HepG2 (cell line): Measurements from ENCODE around the gene ACTR10. TPM values are rescaled to one million over a fixed set of nuclear protein-coding genes. Genes with fewer than 3 reads are reported as not detected.

Experiments
- ATAC-seq: fragments of 200-7000 bp; cut with Tn5 transposase; 3 replicates; pipeline ENCODE4 v1.9.1; 2020; ENCODE audit warnings: mild to moderate bottlenecking, moderate library complexity
- BruUV-seq: library from RNA; stranded (reverse); fragments of 400-500 nt; replicated peaks from 2 replicates; lab custom pipeline; 2021; lab: Mats Ljungman, UMichigan
- CTCF ChIA-PET: fragments of 300-600 bp; formaldehyde crosslinking; extraction: SDS; loops from one replicate; lab custom pipeline; 2021; ENCODE audit warnings: low total read pairs, inconsistent platforms, low intra/inter-chr PET ratio; lab: Yijun Ruan, JAX
- POLR2A ChIA-PET: fragments of 350-600 bp; sonication (Branson Sonifier 250); formaldehyde crosslinking; loops from one replicate; lab custom pipeline; 2020; ENCODE audit warnings: antibody characterized with exemption, inconsistent platforms; lab: Yijun Ruan, JAX
- DNase-seq: peaks from one replicate; pipeline ENCODE4 v3.0.0-alpha.2; 2015; ENCODE audit warnings: low spot score
- FAIRE-seq: peaks from 3 replicates; lab custom pipeline; 2011; peaks lifted over from hg19 to GRCh38; lab: Jason Lieb, UNC
- H2AFZ ChIP-seq: one replicate; pipeline ENCODE4 v1.6.1; 2011; ENCODE audit warnings: low read length, inconsistent platforms
- H3K27ac ChIP-seq: fragments of 300-600 bp; 3 replicates; pipeline ENCODE4 v1.8.0; 2011; ENCODE audit warnings: mixed run types, mild to moderate bottlenecking, mixed read lengths, low read length, inconsistent platforms; ENCODE audit not compliant: insufficient read depth; ENCODE audit errors: extremely low read length
- H3K27me3 ChIP-seq, 2 experiments: fragments of 200-600 bp in 1 of 2; 2 replicates in 1 of 2; 3 replicates in 1 of 2; pipeline versions ENCODE4 v1.6.0 to v1.8.0; 2011; ENCODE audit warnings: low read length in 2 of 2, mild to moderate bottlenecking in 2 of 2, moderate library complexity in 2 of 2, inconsistent platforms in 1 of 2; ENCODE audit not compliant: insufficient read depth in 2 of 2, control insufficient read depth in 1 of 2
- H3K36me3 ChIP-seq, 2 experiments: fragments of 200-600 bp in 1 of 2; replicated peaks in 1 of 2; 2 replicates in 1 of 2; 3 replicates in 1 of 2; pipeline versions ENCODE4 v1.5.1 to v1.8.0; 2011; ENCODE audit warnings: low read length in 2 of 2, inconsistent platforms in 1 of 2; ENCODE audit not compliant: insufficient read depth in 2 of 2, control insufficient read depth in 1 of 2
- H3K4me1 ChIP-seq: 2 replicates; pipeline ENCODE4 v1.5.1; 2012; ENCODE audit warnings: low read length, inconsistent platforms; ENCODE audit not compliant: insufficient read depth
- H3K4me2 ChIP-seq: 2 replicates; pipeline ENCODE4 v1.6.0; 2011; ENCODE audit warnings: low read depth, low read length, inconsistent platforms
- H3K4me3 ChIP-seq, 3 experiments: fragments of 200-600 bp in 1 of 3; sonication (generic), shearing (Covaris generic) in 1 of 3; replicated peaks in 1 of 3; 2 replicates each; pipeline ENCODE4 v1.5.1; 2011 to 2016; ENCODE audit warnings: low read length in 3 of 3, inconsistent platforms in 2 of 3, low read depth in 2 of 3, mild to moderate bottlenecking in 2 of 3, control low read depth in 1 of 3, mixed read lengths in 1 of 3; ENCODE audit not compliant: insufficient read depth in 1 of 3
- H3K79me2 ChIP-seq: one replicate; pipeline ENCODE4 v1.6.1; 2011; ENCODE audit warnings: low read length, inconsistent platforms; ENCODE audit not compliant: insufficient read depth
- H3K9ac ChIP-seq: 2 replicates; pipeline ENCODE4 v1.6.0; 2011; ENCODE audit warnings: mild to moderate bottlenecking, low read depth, low read length, inconsistent platforms; ENCODE audit not compliant: insufficient read depth
- H3K9me3 ChIP-seq: 2 replicates; pipeline ENCODE4 v1.5.1; 2012; ENCODE audit warnings: mild to moderate bottlenecking, low read length
- H4K20me1 ChIP-seq: 2 replicates; pipeline ENCODE4 v1.6.0; 2011; ENCODE audit warnings: inconsistent platforms, mild to moderate bottlenecking, low read length, moderate library complexity; ENCODE audit not compliant: insufficient read depth
- CREM ChIP-seq, 2 experiments: sonication (generic) in 1 of 2; formaldehyde crosslinking in 1 of 2; IDR thresholded peaks; 2 replicates each; pipeline versions ENCODE4 v1.4.0 to v1.6.1; 2016 to 2020; ENCODE audit warnings: antibody characterized with exemption in 1 of 2, mild to moderate bottlenecking in 1 of 2, missing genetic modification reagents in 1 of 2
- HNRNPLL ChIP-seq: fragments of 200-400 bp; formaldehyde crosslinking; IDR thresholded peaks from 2 replicates; pipeline ENCODE4 v1.6.1; 2017; ENCODE audit warnings: mild to moderate bottlenecking, low read depth, low read length; ENCODE audit not compliant: poor library complexity, severe bottlenecking
- NCOA2 ChIP-seq: sonication (generic); formaldehyde crosslinking; IDR thresholded peaks from 2 replicates; pipeline ENCODE4 v1.8.0; 2022; ENCODE audit warnings: inconsistent platforms
- NR3C1 ChIP-seq: sonication (generic); formaldehyde crosslinking; IDR thresholded peaks from 2 replicates; pipeline ENCODE4 v1.4.0; 2020; ENCODE audit warnings: missing genetic modification reagents
- RFXANK ChIP-seq: IDR thresholded peaks from 2 replicates; pipeline ENCODE4 v1.6.1; 2016
- RORA ChIP-seq: sonication (generic); formaldehyde crosslinking; IDR thresholded peaks from 2 replicates; pipeline ENCODE4 v1.5.0; 2020; ENCODE audit warnings: mild to moderate bottlenecking, missing genetic modification reagents, moderate library complexity
- SALL2 ChIP-seq: sonication (generic); formaldehyde crosslinking; IDR thresholded peaks from 2 replicates; pipeline ENCODE4 v1.8.1; 2023; ENCODE audit warnings: mild to moderate bottlenecking, missing genetic modification reagents, inconsistent platforms
- U2AF1 ChIP-seq: fragments of 200-400 bp; formaldehyde crosslinking; optimal IDR thresholded peaks from 2 replicates; pipeline ENCODE3; 2017; ENCODE audit warnings: mild to moderate bottlenecking, low read depth, low read length
- ZNF280D ChIP-seq: sonication (generic); formaldehyde crosslinking; IDR thresholded peaks from 2 replicates; pipeline ENCODE4 v1.5.1; 2020; ENCODE audit warnings: mild to moderate bottlenecking, missing genetic modification reagents
- WGBS: methylation state at CpG from one replicate; pipeline ENCODE4 v1.1.6; 2017; ENCODE audit warnings: low lambda C conversion rate; 5-methylcytosine and 5-hydroxymethylcytosine counted together
- in situ Hi-C: cut with HindIII; loops from 2 replicates; pipeline ENCODE4 v1.10.0; 2017; ENCODE audit warnings: low pct_unique_long_range_greater_than_20kb; ENCODE audit not compliant: extremely low pct_ligation_motif_present
- intact Hi-C: fragments of 100-400 bp; cut with micrococcal nuclease; formaldehyde crosslinking; loops from one replicate; pipeline ENCODE4 v1.10.0; 2022; ENCODE audit not compliant: unreplicated experiment
- polyA plus RNA-seq, 8 experiments: library from polyadenylated mRNA; depleted of rRNA in 3 of 8; stranded (reverse) in 7 of 8; unstranded in 1 of 8; fragments of >200 nt; fragmentation: Illumina TruSeq in 4 of 8; extraction: Trizol in 4 of 8; gene quantifications; 2 replicates each; pipeline versions ENCODE4 v1.2.1 to v1.2.3, GENCODE V29; 2011 to 2016; ENCODE audit warnings: low read depth in 4 of 8, missing spikeins in 1 of 8, mixed read lengths in 1 of 8; ENCODE audit not compliant: insufficient read depth in 1 of 8
- total RNA-seq, 5 experiments: library from RNA; depleted of rRNA; stranded (reverse); fragments of >200 nt; fragmentation: Illumina TruSeq; extraction: Trizol; gene quantifications; 2 replicates each; pipeline ENCODE4 v1.2.3, GENCODE V29; 2016; ENCODE audit warnings: low read depth in 1 of 5

Gene ACTR10
- total and polyA plus RNA-seq, 2 of the 13 experiments (the other 11 are each of a cell fraction or from before 2014, with no cell fraction given): 30.0 to 41.3 TPM

GRCh38 chr14:58198086-58198485 is 1.9 kb upstream of the ACTR10 start:
- in situ Hi-C loops: no loop called here
- 63% methylated on average over 5 of the region's 5 CpGs for WGBS
- H3K27me3 ChIP-seq: no peaks in the 10 kb centered on the region; a peak in 2 of 5 replicates
- H3K9ac ChIP-seq: no peak overlapping the region
- no peak for FAIRE-seq
- TF ChIP-seq ZNF280D: no peak
- no peak for TF ChIP-seq RFXANK
- TF ChIP-seq NCOA2 (CRISPR knock-in tag): no peak
- no peak for TF ChIP-seq CREM (IDR thresholded peaks at IDR 0.05)
- TF ChIP-seq CREM (CRISPR knock-in tag; IDR thresholded peaks at IDR 0.05): no peak
- TF ChIP-seq RORA (CRISPR knock-in tag): no peak
- no peak for TF ChIP-seq U2AF1
- no peak for TF ChIP-seq HNRNPLL
- TF ChIP-seq NR3C1 (CRISPR knock-in tag): no peak
- TF ChIP-seq SALL2 (CRISPR knock-in tag): no peak
- TF ChIP-seq, all 625 proteins: peak for 0
- H3K36me3 ChIP-seq: 0 out of 5 replicates have a peak, but pooled peaks cover 0 to 2% of the 10 kb centered on the region in 2 experiments
- no peak overlapping the region for H3K4me3 ChIP-seq
- POLR2A ChIA-PET: no interaction called here
- no peak overlapping the region; the same call in 1 of the 2 replicates for H3K4me2 ChIP-seq
- H3K79me2 ChIP-seq: peaks cover 18% of the 10 kb centered on the region
- H3K9me3 ChIP-seq: no peaks in the 10 kb centered on the region
- intact Hi-C loops: no loop called here
- H3K4me1 ChIP-seq: peaks cover 24% of the 10 kb centered on the region
- ATAC-seq (no peak), DNase-seq (no peak)
- H3K27ac ChIP-seq: no peak overlapping the region
- no peaks in the 10 kb centered on the region for H4K20me1 ChIP-seq
- CTCF ChIA-PET: no interaction called here
- BruUV-seq: no TSS peak
- no peak overlapping the region for H2AFZ ChIP-seq
